ENCODE results near the gene IKZF3. TPM values are rescaled to one million over a fixed set of nuclear protein-coding genes. Genes with fewer than 3 reads are reported as not detected.
A peak's percentile ranks its signal among the peaks of the same experiment; 100 is the strongest.

IKZF3 gene
- total RNA-seq (10.2 TPM), polyA plus RNA-seq (ENCODE audit: insufficient read depth, low read depth, low replicate concordance) (0.09 TPM)
- long read RNA-seq, donor 1 = 0 reads
- long read RNA-seq, donor 2 = 0 reads
- long read RNA-seq, donor 3 = 0 reads
- long read RNA-seq, donor 4 = 0 reads
- long read RNA-seq, donor 5 = 0 reads
- long read RNA-seq, donor 6 = 0 reads
- long read RNA-seq, donor 7 = 0 reads
- long read RNA-seq, donor 8 = 0 reads
- long read RNA-seq, donor 9 = 0 reads
- long read RNA-seq, donor 10 = 0 reads

- Histone ChIP-seq H3K36me3 (ENCODE audit: control insufficient read depth in 2 of 3, insufficient read depth in 3 of 3, low read length in 3 of 3) (no peaks in the 10 kb centered on the region), H3K9ac (ENCODE audit: low read length in 3 of 3) (no peak within 1 kb of the TSS), H3K4me1 (ENCODE audit: control insufficient read depth in 2 of 3, insufficient read depth in 2 of 3, low read depth in 1 of 3, low read length in 3 of 3) (peaks cover 0 to 2% (median 0%) of the 10 kb centered on the region in 3 donors), H3K4me3 (ENCODE audit: low read length in 3 of 3) (no peak within 1 kb of the TSS), H3K9me3 (ENCODE audit: control insufficient read depth in 2 of 3, insufficient read depth in 1 of 3, low read length in 3 of 3) (no peaks in the 10 kb centered on the region), H3K27me3 (ENCODE audit: control insufficient read depth, insufficient read depth, low read length) (peaks cover 35% of the 10 kb centered on the region), H3K27ac (ENCODE audit: low read depth in 2 of 2, low read length in 2 of 2) (no peak within 1 kb of the TSS)
- peak; percentile 63 to 86 (median 78) for DNase-seq
- intact Hi-C loops (cut with DNase I) = no loop called here
- peak; percentile 28 for TF ChIP-seq CTCF (IDR thresholded peaks at IDR 0.05; ENCODE audit: borderline replicate concordance, extremely low read depth, insufficient read depth)
- FAIRE-seq = no peak
Measured at GRCh38 chr17:39863918-39864746, at the start of gene IKZF3. TSS of gene IKZF3 (minus strand) at chr17:39864312. CDS start at chr17:39864126, 186 bp downstream.

- Histone ChIP-seq H3K27ac (ENCODE audit: low read depth in 2 of 2, low read length in 2 of 2) (no peak overlapping the region), H3K4me3 (ENCODE audit: low read length in 3 of 3) (no peak overlapping the region), H3K36me3 (ENCODE audit: control insufficient read depth in 2 of 3, insufficient read depth in 3 of 3, low read length in 3 of 3) (no peaks in the 10 kb centered on the region), H3K9me3 (ENCODE audit: control insufficient read depth in 2 of 3, insufficient read depth in 1 of 3, low read length in 3 of 3) (no peaks in the 10 kb centered on the region), H3K27me3 (ENCODE audit: control insufficient read depth, insufficient read depth, low read length) (no peaks in the 10 kb centered on the region), H3K4me1 (ENCODE audit: control insufficient read depth in 2 of 3, insufficient read depth in 2 of 3, low read depth in 1 of 3, low read length in 3 of 3) (no peaks in the 10 kb centered on the region), H3K9ac (ENCODE audit: low read length in 3 of 3) (no peak overlapping the region)
- no peak for FAIRE-seq
- TF ChIP-seq CTCF (IDR thresholded peaks at IDR 0.05; ENCODE audit: borderline replicate concordance, extremely low read depth, insufficient read depth) = no peak
- intact Hi-C loops (cut with DNase I) = no loop called here
- no peak for DNase-seq
Measured at GRCh38 chr17:39908789-39909352, 44.8 kb upstream of the IKZF3 start.

- Histone ChIP-seq H3K36me3 (ENCODE audit: control insufficient read depth in 2 of 3, insufficient read depth in 3 of 3, low read length in 3 of 3) (peaks cover 0 to 3% (median 0%) of the 10 kb centered on the region in 3 donors), H3K4me1 (ENCODE audit: control insufficient read depth in 2 of 3, insufficient read depth in 2 of 3, low read depth in 1 of 3, low read length in 3 of 3) (no peaks in the 10 kb centered on the region), H3K9ac (ENCODE audit: low read length in 3 of 3) (no peak overlapping the region), H3K27me3 (ENCODE audit: control insufficient read depth, insufficient read depth, low read length) (no peaks in the 10 kb centered on the region), H3K4me3 (ENCODE audit: low read length in 3 of 3) (no peak overlapping the region), H3K27ac (ENCODE audit: low read depth in 2 of 2, low read length in 2 of 2) (no peak overlapping the region), H3K9me3 (ENCODE audit: control insufficient read depth in 2 of 3, insufficient read depth in 1 of 3, low read length in 3 of 3) (no peaks in the 10 kb centered on the region)
- no peak for DNase-seq
- intact Hi-C loops (cut with DNase I) = no loop called here
- FAIRE-seq = no peak
- no peak for TF ChIP-seq CTCF (IDR thresholded peaks at IDR 0.05; ENCODE audit: borderline replicate concordance, extremely low read depth, insufficient read depth)
Measured at GRCh38 chr17:39904990-39905288, 40.8 kb upstream of the IKZF3 start.

Measured in kidney (tissue), 22 donors.